Astrocyte of the spinal cord (primary cell): Measurements from ENCODE around the gene MUC20.
"Not testable (repeated sequence)": the region's sequence is repeated elsewhere in the genome, so short reads cannot be mapped to it uniquely, and the experiment has no call there.

Experiments
- DNase-seq: peaks from one replicate; pipeline ENCODE4 v3.0.0; 2011; ENCODE audit warnings: low read depth, low spot score
- H3K4me3 ChIP-seq: 2 replicates; pipeline ENCODE4 v1.5.1; 2011; ENCODE audit warnings: low read depth, mild to moderate bottlenecking, low read length, moderate library complexity
- in situ Hi-C: cut with HindIII; loops from 2 replicates; pipeline ENCODE4 v1.10.0; 2017; ENCODE audit warnings: low sequenced_read_pairs
- TF ChIP-seq, protein P1 (sequence below): IDR thresholded peaks from 2 replicates; pipeline ENCODE4 v1.5.1; 2012; ENCODE audit warnings: low read depth, mild to moderate bottlenecking, low read length, inconsistent platforms

Gene MUC20

DNA sequence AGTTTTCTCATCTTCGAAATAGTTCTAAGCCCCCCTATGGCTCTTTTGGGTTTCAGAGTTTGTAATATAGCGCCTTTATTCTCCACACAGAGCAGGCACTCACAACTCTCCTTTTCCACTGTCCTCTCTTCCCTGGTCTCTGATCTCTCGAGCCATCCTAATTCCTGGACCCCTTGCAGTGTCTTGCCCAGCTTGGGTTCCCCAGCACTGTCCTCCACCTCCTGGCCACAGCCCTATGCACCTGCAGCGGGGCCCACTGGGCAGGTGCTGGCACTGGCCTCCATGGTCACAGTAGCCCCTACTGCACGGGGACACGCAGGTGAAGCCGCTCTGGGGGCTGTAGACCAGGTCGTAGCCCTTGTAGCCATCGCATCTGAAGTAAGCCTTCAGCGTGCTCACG, 27.9 kb downstream of the MUC20 start:
- TF ChIP-seq, protein P1, sequence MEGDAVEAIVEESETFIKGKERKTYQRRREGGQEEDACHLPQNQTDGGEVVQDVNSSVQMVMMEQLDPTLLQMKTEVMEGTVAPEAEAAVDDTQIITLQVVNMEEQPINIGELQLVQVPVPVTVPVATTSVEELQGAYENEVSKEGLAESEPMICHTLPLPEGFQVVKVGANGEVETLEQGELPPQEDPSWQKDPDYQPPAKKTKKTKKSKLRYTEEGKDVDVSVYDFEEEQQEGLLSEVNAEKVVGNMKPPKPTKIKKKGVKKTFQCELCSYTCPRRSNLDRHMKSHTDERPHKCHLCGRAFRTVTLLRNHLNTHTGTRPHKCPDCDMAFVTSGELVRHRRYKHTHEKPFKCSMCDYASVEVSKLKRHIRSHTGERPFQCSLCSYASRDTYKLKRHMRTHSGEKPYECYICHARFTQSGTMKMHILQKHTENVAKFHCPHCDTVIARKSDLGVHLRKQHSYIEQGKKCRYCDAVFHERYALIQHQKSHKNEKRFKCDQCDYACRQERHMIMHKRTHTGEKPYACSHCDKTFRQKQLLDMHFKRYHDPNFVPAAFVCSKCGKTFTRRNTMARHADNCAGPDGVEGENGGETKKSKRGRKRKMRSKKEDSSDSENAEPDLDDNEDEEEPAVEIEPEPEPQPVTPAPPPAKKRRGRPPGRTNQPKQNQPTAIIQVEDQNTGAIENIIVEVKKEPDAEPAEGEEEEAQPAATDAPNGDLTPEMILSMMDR, result no peak
- no peak for DNase-seq
- H3K4me3 ChIP-seq, result no peak overlapping the region
- in situ Hi-C loops, result no loop called here

DNA sequence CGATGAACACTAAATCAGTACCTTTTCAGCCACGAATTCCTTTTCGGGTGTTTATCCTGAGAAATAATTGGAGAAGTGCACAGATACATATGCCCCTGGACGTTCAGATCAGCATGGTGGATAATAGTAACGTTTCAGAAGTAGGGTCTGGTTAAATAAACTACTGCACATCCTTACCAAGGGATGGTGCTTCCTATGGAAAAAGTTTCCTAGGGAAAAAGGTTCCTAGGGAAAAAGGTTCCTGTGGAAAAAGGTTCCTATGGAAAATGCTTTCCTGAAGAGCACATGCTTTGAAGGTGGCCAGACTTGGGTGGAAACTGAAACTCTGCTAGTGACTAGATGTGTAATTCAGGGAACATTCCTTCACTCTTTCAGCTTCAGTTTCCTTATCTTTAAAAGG, 28.3 kb downstream of the MUC20 start:
- DNase-seq, in situ Hi-C loops, H3K4me3 ChIP-seq: not testable (repeated sequence)

DNA sequence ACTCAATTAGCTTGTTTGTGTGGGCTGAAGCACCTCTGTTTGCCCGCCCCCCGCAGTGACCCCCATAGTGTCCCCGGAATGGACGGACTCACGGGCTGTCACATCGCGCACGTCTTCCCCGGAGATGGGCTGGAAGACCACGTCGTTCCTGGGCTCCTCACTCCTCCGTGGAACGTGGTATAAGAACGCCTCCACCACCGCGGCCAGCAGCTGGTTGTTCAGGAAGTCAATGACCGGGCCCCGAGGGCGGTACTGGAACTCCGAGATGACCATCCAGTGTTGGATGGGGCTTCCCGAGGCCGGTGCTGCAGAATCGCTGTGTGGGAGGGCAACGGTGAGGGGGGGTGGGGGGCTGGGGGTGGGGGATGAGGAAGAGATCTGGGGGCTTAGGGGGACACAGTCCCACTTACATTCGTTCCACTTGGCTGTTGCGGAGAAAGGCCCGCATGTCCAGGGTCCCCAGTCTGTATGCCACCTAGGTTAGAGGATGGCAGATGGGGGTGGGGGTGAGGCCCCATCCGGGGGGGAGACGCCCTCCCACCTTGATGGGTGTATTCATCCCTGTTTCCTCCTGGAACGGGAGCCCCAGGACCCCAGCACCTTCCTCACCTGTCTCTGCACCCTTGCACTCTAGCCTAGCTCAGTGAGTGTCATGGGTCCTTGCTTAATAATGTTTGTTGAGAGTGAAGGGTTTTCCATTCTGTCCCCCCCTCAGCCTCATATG, 30.2 kb downstream of the MUC20 start:
- DNase-seq, result no peak
- in situ Hi-C loops, result no loop called here
- no peak overlapping the region for H3K4me3 ChIP-seq
- TF ChIP-seq, protein P1, result no peak

DNA sequence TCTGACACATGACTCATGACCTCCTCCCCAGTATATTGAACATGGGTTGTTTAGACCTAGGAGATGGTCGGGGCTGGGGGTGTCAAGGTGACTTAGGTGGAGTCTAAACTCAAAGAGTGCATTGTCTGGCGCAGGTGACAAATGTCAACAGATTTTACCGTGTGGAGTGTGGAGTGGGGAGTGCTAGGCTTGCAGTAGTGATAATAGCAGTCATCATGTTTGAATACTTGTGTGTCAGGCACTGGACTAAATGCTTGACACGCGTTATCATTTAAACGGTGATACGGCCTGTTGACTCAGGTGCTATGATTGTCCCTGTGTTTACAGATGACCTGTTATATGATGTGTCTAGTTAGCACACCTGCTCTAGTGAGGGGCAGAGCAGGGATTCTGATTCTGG, 30.8 kb downstream of the MUC20 start:
- no peak for DNase-seq
- in situ Hi-C loops, result no loop called here
- TF ChIP-seq, protein P1, result no peak
- H3K4me3 ChIP-seq, result no peak overlapping the region

DNA sequence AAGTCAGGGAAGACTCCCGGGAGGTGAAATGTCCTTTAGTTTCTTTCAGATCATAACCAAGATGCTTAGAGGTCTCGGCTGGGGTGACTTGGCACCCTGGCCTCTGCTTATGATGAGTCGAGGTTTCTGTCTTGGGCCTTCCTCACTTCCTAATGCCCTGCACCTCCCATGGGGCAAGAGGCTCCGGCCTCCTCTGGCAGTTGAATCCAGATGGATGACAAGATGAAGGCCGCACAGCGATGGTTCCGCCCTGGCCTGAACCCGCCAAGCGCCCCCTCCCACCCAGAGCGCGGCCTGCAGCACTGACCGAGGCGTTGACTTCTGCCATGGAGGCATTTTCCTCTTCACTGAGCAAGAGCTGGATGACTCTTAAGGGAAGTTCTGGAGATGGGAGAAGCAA, 31.3 kb downstream of the MUC20 start:
- no peak for DNase-seq
- no peak overlapping the region for H3K4me3 ChIP-seq
- TF ChIP-seq, protein P1, result no peak
- in situ Hi-C loops, result no loop called here

DNA sequence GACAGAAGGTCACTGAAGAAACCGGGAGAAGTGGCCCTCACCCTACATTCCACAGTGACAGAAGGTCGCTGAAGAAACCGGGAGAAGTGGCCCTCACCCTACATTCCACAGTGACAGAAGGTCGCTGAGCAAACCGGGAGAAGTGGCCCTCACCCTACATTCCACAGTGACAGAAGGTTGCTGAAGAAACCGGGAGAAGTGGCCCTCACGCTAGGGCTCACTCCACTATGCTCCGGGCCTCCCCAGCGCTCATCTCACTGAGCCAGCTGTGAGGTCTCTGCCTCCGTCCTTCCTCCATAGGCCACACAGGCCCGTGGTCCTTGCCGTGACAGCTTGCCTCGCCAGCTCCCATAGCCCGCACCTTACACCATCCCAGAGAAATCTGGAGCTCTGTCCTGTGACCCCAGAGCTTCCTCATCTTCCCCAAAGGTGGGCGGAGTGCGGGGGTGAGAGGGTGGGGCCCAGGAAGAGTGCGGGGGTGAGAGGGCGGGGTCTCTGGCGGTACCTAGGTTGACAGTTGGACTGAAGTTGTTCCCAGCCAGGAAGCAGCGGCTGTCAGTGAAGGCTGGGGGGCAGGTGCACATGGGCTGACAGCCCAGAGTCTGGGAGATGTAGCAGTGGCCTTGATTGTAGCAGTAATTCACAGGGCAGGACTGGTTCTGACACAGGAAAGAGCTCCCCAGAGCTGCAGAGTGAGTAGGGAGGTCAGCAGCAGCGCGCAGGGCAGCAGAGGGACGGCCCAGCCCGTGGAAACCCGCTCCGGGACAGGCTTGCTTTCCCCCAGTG, 32.0 kb downstream of the MUC20 start:
- H3K4me3 ChIP-seq, result no peak overlapping the region
- no peak for DNase-seq
- in situ Hi-C loops, result no loop called here
- TF ChIP-seq, protein P1, result no peak

DNA sequence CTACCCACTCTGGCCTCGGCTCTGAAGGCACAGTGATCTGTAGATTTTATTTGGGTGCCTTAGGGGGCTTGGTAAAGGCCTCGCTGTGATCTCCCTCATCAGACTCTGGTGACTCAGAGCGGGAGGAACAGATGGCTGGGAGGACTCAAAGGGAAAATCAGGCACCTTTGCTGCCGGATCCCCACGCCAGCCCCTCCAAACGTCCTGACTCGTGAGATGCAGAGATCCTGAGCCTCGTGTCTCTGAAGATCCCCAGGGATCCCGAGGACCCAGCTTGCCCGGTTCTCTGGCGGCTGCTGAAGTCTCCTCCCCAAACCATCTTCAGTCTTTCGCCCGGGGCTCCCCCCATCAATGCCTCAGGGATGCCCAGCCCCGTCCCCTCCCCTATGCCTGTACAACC, 32.8 kb downstream of the MUC20 start:
- H3K4me3 ChIP-seq, result no peak overlapping the region
- TF ChIP-seq, protein P1, result no peak
- in situ Hi-C loops, result no loop called here
- DNase-seq, result no peak
